HG03039 (cell line): ENCODE results near the gene EGFL8.

Experiments used
- ATAC-seq: cut with Tn5 transposase; IDR thresholded peaks from one replicate; pipeline ENCODE4 v1.9.1; 2021; ENCODE audit warnings: mild to moderate bottlenecking, moderate library complexity; ENCODE audit not compliant: unreplicated experiment

The EGFL8 gene

DNA sequence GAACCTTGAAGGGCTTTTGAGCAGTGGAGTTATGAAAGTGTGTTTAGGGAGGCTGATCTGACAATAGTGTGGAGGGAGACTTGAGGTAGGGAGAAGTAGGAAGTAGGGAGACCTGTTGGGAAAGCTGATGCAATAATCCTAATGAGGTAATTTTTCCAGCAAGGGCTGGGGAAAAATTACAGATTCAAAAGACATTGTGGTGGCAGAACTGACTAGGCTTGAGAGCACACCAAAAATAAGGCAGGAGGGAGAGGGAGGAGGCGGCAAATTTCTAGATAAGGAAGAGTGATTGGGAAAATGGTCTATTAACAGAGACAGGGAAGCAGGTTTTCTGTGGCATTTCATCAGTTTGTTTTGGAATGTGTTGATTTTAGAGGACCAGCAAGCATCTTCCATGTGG lies 18.1 kb upstream of the EGFL8 start:
- ATAC-seq: no peak

DNA sequence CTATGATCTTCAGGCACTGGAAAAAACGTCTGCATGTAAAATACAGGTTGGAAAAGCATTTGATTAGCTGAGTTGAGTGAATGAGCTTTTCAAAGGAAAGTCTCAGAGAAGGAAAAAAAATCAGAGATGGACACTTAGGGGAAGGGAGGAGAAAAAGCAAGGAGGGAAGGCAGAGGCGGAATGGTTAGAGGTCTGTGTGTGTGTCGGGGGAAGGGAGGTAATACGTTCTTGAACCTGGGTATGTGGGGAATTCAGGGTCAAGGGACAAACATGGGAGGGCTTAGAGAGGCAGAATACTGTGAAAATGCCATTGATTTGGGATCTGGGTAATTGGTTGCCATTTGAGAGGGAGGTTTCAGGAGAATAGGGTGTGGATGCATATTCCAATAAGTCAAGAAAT lies 17.7 kb upstream of the EGFL8 start:
- no peak for ATAC-seq

DNA sequence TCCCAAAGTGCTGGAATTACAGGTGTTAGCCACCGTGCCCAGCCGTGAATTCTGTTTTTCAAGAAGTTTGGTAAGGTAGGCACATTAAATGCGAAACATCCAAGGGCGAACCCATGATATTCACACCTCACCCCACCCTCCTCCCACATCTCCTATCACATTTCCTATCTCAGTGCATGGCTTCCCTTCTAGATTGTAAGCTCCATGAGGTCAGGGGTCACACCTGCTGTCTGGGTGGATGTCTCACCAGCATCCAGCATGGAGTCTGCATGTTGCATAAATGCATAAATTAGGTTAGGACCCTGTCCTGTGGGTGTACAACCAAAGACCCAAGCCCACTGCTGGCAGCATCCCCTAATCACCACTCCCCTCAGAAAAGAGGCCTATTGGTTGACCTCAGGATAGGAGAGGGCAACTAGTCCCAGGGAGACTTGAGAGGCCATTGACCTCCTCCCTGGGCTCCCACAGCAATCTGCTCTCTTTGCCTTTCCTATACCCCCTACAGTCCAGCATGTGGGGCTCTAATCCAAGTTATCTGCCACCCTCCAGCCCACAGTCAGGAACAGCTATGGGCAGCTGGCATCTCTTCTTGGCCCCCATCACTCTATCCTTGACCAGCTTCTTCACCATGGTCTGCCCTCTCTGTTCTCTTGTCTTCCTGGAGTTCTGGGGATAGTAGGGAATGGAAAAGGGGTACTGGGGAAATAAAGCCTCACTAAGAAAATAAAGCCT lies 16.8 kb upstream of the EGFL8 start:
- ATAC-seq: no peak

DNA sequence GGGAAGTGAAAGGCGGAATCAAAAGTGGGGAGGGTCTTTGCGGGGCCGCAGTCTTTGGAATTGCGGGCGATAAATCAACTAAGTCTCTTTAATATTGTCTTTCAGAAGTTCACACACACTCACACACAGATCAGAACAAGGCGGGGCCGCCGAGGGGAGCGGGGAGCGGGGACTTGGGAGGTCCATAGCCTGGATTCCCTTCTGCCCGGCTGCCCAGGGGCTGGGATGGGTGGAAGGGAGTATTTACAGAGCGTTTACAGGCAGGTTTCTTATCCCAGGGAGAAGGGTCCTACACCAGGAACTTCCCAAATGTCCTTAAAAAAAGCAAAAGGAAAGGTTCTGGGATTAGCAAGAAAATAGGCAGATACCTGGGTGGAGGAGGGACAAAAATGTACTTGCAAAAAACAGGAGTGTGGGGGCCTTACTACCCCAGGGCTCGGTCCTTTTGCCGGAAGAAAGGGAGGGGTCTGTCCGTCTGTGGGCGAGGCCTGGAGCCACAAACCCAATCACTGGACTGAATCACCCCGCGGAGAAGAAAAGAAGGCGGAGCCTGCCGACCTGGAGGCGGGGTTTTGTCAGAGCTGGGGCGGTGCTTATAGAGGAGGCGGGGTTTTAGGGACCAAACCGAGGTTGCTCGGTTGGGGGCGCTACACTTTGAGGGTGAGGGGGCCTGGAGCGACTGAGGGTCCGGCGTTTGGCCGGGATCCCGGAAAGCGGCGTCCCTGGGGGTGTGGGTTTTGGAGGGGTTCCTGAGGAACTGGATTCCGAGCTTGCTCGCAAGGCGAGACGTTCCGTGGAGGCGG lies 15.9 kb upstream of the EGFL8 start:
- no peak for ATAC-seq

DNA sequence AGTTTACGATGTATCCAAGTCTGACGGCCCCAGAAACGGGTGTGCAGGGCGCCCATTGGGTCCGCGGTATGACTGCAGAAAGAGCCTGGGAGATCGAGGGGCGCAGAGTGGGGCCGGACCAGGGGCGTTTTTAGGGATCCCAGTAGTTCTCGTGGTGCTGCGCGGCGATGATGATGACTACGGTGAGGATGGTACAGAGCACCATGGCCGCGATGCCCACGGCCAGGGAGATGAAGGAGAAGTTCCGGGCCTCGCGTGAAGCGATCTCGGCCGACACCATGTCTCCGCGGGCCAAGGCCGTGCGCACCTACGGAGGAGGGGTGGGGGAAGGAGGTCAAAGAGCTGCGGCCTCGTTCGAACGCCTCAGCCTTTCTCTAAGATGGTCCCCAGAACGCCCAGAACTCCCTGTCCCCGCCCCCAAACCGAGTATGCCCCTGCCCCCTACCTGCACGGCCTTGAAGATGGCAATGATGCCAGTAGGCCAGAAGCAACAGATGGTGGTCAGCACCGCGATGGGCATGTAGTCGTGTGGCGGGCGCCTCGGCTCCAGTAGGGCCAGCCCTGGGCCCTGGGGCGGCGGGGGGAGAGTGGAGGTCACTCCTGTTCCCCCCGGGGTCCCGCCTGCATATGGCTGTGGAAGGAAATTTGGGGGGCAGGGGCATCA lies 15.2 kb upstream of the EGFL8 start:
- no peak for ATAC-seq

DNA sequence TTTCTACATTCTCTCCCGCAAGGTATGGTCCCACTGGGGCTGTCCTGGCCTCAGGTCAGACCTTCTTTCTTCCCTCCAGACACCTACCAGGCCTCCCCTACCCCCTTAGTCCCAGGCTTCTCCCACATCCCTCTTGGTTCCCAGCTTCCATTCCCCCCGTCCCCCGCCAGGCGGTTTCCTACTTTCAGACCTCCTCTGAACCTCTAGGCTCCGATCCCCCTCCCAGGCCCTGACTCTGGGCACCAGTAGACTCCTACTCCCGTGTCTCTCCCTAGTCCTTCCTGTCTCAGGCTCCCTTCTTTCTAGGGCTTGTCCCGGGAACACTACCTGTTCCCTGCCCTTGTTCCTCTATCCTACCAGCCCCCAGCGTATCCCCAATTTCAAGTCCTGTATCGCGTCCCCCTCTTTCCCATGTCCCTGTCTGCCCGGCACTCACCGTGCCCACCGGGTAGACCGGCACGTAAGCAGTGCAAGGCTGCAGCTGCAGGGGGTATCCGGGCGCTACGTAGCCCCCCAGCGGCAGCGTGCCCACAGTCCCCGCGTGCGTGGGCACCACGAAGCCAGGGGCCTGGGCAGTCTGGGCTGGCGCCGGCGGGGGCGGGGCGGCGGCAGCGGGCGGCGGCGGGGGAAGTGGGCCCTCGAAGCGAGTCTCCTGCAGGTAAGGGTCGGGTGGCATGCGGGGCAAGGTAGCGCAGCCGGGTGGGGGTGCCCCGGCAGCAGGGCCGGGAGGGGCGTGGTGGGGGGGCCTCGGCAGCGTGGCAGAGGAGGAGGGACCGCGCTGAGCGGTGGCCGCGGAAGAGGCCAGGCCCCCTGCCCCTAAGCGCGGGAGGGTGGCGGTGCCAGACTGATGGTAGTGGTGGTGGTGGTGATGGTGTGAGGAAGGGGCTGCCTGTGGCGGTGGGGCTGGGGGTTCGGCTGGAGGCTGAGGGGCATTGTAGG lies 14.2 kb upstream of the EGFL8 start:
- ATAC-seq: no peak

DNA sequence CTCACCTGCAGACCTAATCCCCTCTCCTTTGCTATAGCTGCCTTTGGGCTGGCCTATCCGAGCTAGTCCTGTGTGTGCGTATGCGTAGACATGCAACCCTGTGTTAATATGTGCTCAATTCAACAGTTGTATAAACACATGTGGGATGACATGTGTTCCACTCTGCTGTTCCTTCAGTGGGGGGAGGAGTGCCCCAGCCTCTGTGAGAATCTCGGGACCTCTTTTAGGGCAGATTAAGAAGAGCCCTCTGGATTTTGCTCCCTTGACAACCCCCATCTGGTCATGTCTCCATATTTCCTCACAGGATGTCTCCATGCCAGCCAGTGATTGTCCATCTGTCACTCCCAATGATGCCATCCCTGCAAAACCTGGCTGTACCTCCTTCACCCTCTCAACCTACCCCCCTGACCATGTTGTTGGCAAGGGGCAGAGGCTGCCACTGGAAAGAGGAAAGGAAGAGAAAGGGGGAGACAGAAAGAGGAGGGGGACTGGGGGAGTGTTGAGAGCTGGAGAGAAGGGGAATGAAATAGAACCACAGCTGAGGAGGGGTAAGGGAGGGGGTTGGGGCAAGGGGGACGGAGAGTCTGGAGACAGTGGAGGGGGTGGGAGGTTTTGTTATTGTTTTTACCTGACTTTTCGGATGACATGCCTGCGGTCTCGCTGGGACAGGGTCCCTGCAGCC lies 13.1 kb upstream of the EGFL8 start:
- ATAC-seq: no peak

DNA sequence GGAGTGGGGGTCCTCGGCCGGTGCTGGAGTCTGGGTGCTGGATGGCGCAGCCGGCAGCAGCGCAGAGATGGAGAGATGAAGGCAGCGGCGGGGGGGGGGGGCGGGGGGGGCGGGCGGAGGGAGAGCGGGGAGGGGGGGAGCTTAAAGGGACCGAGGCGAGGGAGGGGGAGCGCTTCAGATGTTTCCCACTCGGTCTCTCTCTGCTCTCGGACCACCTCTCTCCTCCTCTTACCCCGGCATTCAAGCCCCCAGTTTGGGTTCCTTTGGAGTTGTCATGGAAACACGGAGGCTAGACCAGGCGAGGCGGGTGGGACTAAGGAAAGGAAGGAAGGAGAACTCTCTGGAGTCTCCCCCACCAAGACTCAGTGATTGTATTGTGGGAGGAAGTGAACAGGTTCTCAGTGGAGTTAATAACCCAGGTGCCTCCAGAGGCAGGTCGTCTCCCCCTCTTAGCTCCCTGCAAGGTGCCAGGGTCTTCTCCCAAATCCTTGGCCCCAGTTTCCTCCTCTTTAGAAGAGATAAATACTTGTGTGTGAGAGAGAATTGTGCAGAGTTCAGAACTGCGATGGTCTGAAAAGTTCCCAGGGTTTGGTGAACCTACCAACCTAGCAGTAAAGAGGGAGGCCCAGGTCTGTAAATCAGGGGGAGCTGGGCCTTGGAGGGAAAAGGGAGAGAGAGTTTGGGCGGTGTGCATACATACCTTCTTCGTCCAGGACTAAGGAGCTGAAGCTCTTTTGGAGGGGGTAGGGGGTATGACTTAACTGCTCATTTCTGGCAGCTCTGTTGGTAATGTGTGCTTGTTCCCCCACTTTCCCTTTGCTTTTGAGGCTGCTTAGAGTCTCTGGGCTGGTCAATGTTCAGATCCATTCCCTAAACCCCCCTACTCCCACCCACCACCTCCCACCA lies 12.3 kb upstream of the EGFL8 start, which contains the start of gene PRRT1:
Gene PRRT1, minus strand, starts transcription at position 77 of the 906 bp plus-strand sequence. CDS start 112 bp downstream, outside the sequence.
- ATAC-seq: no peak

DNA sequence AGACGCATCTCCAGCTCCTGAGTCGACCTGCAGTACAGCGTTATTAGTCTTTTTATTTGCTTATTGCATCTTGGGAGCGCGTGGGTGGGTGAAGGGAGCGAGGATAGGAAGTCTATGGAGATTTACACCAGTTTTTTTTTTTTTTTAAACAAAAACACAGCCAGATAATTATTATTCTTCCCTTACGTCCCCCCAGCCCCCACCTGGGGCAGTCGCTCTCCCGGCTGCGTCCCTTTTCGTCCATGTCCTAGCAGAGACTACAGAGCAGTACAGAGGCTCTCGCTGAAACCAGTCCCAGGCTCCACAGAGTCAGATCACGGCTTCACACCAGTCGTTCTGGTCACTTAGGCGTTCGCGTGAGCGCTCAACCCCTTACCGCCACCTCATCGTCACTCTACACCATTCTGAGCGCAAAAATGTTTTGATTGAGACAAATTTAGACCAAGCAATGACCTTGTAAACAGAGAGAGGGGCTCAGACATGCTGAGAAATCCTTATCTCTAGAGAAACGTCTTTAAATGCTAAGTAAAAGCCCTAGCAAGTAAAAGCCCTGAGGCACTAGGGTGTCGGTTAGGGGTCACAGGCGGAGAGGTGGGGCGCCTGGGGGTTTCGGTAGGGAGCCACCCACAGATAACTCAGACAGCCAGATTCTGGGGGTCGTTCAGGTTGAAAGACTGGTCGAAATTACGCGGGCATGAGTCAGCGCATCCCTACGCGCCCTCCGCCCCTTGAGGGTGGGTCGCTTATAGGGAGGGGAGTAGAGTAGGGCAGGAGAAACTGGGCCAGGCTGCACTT lies 11.4 kb upstream of the EGFL8 start:
- no peak for ATAC-seq

DNA sequence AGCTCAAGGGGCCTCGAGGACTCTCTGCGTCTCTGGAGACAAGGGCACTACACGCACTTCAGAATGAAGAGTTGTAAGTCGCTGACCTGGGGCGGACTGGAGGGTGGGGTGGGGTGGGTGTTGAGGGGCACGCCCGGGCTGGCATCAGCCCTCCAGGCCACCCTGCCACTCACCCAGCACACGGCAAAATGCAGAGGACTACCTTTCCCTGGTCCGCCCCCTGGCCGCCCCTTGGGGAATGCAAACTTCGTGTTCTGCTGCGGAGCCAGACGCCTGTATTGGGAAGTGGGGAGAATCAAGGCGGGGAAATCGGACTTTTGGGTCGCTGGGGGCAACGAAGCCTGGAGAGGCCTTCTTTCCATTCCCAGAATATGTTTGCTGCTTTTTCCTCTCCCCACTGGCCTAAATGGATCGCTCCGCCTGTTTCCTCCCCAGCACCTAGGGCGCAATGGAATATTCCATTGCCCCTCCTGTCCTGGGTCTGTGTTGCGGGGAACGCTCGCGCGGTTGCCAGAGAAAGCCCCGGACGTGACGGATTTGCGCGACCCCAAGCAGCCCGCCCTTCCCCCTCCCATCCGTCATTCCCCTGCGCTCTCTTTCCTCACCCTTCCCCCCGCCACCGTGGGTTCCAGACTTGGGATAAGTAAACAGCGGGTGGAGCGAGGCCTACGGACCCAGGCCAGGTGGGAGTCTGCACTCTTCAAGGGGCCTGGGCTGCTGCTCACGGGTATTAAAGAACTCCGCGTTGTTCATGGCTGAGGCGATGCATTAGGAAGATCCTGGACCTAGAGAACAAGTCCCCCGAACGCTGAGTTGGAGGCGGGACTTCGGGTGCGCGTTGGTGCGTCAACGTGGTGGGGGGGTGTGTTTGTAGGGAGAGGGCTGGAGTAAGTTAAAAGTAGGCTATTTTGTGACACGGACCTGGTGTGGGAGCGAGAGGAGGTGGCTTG lies 10.6 kb upstream of the EGFL8 start, which contains the start of gene PPT2:
Gene PPT2, plus strand, starts transcription at position 578 of the 950 bp plus-strand sequence. CDS start 454 bp downstream, outside the sequence.
- ATAC-seq: no peak

DNA sequence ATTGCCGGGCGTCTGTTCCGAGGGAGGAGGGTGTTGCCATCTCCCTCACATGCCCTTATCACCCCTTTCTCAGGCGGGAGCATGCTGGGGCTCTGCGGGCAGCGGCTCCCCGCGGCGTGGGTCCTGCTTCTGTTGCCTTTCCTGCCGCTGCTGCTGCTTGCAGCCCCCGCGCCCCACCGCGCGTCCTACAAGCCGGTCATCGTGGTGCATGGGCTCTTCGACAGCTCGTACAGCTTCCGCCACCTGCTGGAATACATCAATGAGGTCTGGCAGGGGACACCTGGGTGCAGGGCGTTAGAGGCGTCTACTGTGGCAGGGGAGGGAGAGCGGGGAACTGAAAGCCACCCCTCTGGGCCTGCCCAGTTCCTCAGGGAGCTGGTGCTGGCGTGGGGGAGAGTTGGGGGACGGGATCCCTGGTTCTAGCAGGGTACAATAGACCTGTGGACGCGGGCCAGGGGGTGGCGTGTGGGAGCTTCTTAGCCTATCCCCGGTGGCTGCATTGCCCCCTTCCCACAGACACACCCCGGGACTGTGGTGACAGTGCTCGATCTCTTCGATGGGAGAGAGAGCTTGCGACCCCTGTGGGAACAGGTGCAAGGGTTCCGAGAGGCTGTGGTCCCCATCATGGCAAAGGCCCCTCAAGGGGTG lies 9.8 kb upstream of the EGFL8 start:
- no peak for ATAC-seq

DNA sequence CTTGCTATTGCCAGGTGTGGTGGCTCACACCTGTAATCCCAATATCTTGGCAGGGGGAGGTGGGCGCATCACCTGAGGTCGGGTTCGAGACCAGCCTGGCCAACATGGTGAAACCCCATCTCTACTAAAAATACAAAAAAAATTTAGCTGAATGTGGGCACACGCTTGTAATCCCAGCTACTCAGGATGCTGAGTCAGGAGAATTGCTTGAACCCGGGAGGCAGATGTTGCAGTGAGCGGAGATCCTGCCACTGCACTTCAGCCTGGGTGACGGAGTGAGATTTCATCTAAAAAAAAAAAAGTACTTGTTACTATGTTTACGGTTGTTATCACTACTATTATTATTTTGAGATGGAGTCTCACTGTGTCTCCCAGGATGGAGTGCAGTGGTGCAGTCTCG lies 7.5 kb upstream of the EGFL8 start:
- ATAC-seq: no peak

DNA sequence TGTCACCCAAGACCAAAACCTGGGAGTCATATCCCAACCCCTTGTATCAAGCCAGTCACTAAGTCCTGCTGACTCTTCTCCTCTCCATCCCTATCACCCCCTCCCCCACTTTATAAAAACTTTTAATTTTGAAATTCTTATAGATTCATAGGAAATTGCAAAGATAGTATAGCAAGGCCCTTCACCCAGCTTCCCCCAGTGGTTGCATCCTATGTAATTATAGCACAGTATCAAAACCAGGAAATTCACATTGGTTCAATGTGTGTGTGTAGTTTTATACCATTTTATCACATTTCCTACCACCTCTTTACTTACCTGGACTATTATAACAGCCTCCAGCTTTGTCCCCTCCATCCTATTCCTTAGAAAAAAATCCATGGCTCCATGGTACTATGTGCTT lies 6.3 kb upstream of the EGFL8 start:
- ATAC-seq: no peak

DNA sequence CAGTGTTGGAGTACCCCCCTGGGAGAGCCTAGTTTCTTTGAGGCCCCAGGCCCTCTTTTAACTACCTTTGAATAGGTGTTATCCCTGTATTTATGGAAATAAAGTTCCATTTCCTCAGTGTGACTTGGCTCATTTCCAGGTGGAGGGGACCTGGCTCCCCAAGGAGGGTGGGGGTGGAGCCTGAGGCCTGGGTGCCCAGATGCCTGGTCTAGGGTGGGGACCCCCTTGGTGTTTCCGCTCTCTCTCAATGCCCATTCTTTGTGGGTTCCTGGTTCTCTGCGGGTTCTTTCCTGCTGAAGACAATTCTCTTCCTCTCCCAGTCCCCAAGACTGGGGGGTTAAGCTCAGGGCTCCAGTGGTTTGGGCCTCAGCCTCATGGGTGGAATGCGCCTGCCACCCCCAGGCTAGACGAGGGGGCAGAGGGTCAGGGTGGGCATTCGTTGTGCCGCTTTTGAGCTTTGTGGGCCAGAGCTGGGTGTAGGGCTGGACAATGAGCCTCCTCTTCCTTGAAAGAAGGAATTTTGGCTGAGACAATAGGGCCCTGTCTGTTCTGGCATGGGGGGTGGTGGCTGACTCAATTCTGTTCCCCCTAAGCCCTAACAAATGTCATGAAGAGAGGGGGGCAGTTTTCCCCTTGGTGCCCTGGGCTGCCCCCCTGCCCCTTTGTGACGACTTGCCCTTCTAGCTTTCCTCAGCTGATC lies 686 bp upstream of the EGFL8 start:
- ATAC-seq: no peak

DNA sequence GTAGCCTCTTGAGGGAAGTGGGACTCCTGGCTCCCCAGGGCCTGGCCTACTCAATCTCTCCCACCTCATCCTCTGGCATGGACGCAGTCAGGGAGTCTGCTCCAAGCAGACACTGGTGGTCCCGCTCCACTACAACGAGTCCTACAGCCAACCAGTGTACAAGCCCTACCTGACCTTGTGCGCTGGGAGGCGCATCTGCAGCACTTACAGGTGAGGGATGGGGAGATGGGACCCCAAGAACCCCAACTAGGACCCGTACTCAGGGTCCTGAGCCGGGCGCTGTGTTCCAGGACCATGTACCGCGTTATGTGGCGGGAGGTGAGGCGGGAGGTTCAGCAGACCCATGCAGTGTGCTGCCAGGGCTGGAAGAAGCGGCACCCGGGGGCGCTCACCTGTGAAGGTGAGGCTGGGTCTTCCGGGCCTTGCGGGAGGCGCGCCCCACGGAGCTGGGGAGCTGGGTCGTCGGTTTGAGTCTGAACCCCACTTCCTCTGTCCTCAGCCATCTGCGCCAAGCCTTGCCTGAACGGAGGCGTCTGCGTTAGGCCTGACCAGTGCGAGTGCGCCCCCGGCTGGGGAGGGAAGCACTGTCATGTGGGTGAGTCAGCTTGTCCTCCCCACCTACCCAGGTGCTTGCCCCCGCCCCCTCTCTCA lies 2.1 kb downstream of the EGFL8 start:
- ATAC-seq: no peak
